Endothelial cell of umbilical vein (primary cell): ENCODE data around the gene MAP2K5. TPM values are rescaled to one million over a fixed set of nuclear protein-coding genes. Genes with fewer than 3 reads are reported as not detected.
A peak's percentile ranks its signal among the peaks of the same experiment; 100 is the strongest.

Experiments used
- BruUV-seq: library from RNA; stranded (reverse); fragments of 400-500 nt; replicated peaks from 2 replicates; lab custom pipeline; 2021; lab: Mats Ljungman, UMichigan
- CTCF ChIA-PET: fragments of 300-600, 350-600 bp; sonication (Branson Sonifier 250); formaldehyde crosslinking; loops from one replicate; lab custom pipeline; 2021; ENCODE audit warnings: antibody characterized with exemption, inconsistent platforms; lab: Charles Lee
- POLR2A ChIA-PET: fragments of 300-600, 350-600 bp; sonication (Branson Sonifier 250); formaldehyde crosslinking; loops from one replicate; lab custom pipeline; 2021; ENCODE audit warnings: antibody characterized with exemption, inconsistent platforms; lab: Charles Lee
- DNase-seq: peaks from one replicate; pipeline ENCODE4 v3.0.0-alpha.2; 2011; ENCODE audit warnings: low read depth, low spot score
- FAIRE-seq: peaks from 2 replicates; lab custom pipeline; 2011; peaks lifted over from hg19 to GRCh38; lab: Jason Lieb, UNC
- H2AFZ ChIP-seq: 2 replicates; pipeline ENCODE4 v1.6.0; 2012; ENCODE audit warnings: low read depth, low read length, control low read depth, inconsistent platforms
- H3K27ac ChIP-seq: 2 replicates; pipeline ENCODE4 v1.5.1; 2011; ENCODE audit warnings: low read depth, mild to moderate bottlenecking, control low read depth, low read length, moderate library complexity; ENCODE audit not compliant: insufficient read depth
- H3K27me3 ChIP-seq, 2 experiments: 2 replicates each; pipeline versions ENCODE4 v1.6.0 to v1.6.1; 2011; ENCODE audit warnings: low read length in 2 of 2, mixed read lengths in 1 of 2; ENCODE audit not compliant: control insufficient read depth in 2 of 2, insufficient read depth in 2 of 2
- H3K36me3 ChIP-seq, 2 experiments: 2 replicates in 1 of 2; 3 replicates in 1 of 2; pipeline ENCODE4 v1.5.1; 2011; ENCODE audit warnings: low read length in 2 of 2, mild to moderate bottlenecking in 1 of 2, moderate library complexity in 1 of 2; ENCODE audit not compliant: control insufficient read depth in 2 of 2, insufficient read depth in 2 of 2; ENCODE audit errors: extremely low read depth in 1 of 2
- H3K4me1 ChIP-seq: 3 replicates; pipeline ENCODE4 v1.5.1; 2011; ENCODE audit warnings: mild to moderate bottlenecking, low read length; ENCODE audit not compliant: control insufficient read depth, insufficient read depth; ENCODE audit errors: extremely low read depth
- H3K4me2 ChIP-seq: 2 replicates; pipeline ENCODE4 v1.6.1; 2011; ENCODE audit warnings: low read length, control low read depth, mixed read lengths; ENCODE audit not compliant: insufficient read depth
- H3K4me3 ChIP-seq, 3 experiments: fragments of 200-600 bp in 1 of 3; sonication (generic), shearing (Covaris generic) in 1 of 3; replicated peaks in 1 of 3; 2 replicates each; pipeline ENCODE4 v1.5.1; 2011 to 2016; ENCODE audit warnings: control low read depth in 3 of 3, low read length in 3 of 3, mild to moderate bottlenecking in 2 of 3, inconsistent platforms in 1 of 3, low read depth in 1 of 3, moderate library complexity in 1 of 3; ENCODE audit not compliant: insufficient read depth in 1 of 3
- H3K79me2 ChIP-seq: 2 replicates; pipeline ENCODE4 v1.6.0; 2012; ENCODE audit warnings: low read length, inconsistent platforms; ENCODE audit not compliant: control insufficient read depth, insufficient read depth
- H3K9ac ChIP-seq: replicated peaks from 2 replicates; pipeline ENCODE3; 2011; ENCODE audit warnings: low read length, control low read depth; ENCODE audit not compliant: insufficient read depth; ENCODE audit errors: extremely low read depth
- H3K9me1 ChIP-seq: replicated peaks from 3 replicates; pipeline ENCODE4 v1.6.0; 2011; ENCODE audit warnings: mild to moderate bottlenecking, low read length; ENCODE audit not compliant: control insufficient read depth, insufficient read depth; ENCODE audit errors: extremely low read depth
- H3K9me3 ChIP-seq: replicated peaks from 2 replicates; pipeline ENCODE4 v1.5.1; 2012; ENCODE audit warnings: low read length, inconsistent platforms; ENCODE audit not compliant: control insufficient read depth, insufficient read depth
- H4K20me1 ChIP-seq: replicated peaks from 2 replicates; pipeline ENCODE3; 2011; ENCODE audit warnings: mild to moderate bottlenecking, low read length; ENCODE audit not compliant: control insufficient read depth, insufficient read depth; ENCODE audit errors: extremely low read depth
- EZH2 ChIP-seq: IDR thresholded peaks from 2 replicates; pipeline ENCODE4 v1.6.1; 2012; ENCODE audit warnings: borderline replicate concordance, low read depth, mild to moderate bottlenecking, moderate library complexity, low read length, inconsistent platforms; ENCODE audit not compliant: severe bottlenecking
- FOS ChIP-seq: IDR thresholded peaks from 2 replicates; pipeline ENCODE4 v1.6.1; 2011; ENCODE audit warnings: mild to moderate bottlenecking, low read length, moderate library complexity, borderline replicate concordance; ENCODE audit not compliant: insufficient read depth
- GATA2 ChIP-seq: IDR thresholded peaks from 2 replicates; pipeline ENCODE4 v1.7.0; 2011; ENCODE audit warnings: low read depth, mild to moderate bottlenecking, moderate library complexity, mixed read lengths, low read length; ENCODE audit not compliant: insufficient read length, insufficient read depth
- JUN ChIP-seq: IDR thresholded peaks from 2 replicates; pipeline ENCODE4 v1.6.1; 2011; ENCODE audit warnings: borderline replicate concordance, low read depth; ENCODE audit not compliant: insufficient read length, insufficient read depth
- MAX ChIP-seq: IDR thresholded peaks from 2 replicates; pipeline ENCODE4 v1.6.1; 2011; ENCODE audit not compliant: insufficient read depth, insufficient read length
- MYC ChIP-seq: IDR thresholded peaks from one replicate; pipeline ENCODE4 v1.6.1; 2011; ENCODE audit warnings: mild to moderate bottlenecking, low read depth, low read length
- POLR2A ChIP-seq: IDR thresholded peaks from 2 replicates; pipeline ENCODE4 v1.6.1; 2012; ENCODE audit warnings: low read depth, mild to moderate bottlenecking, control low read depth, low read length
- POLR2AphosphoS5 ChIP-seq: IDR thresholded peaks from 2 replicates; pipeline ENCODE4 v1.6.1; 2012; ENCODE audit warnings: low read depth, mild to moderate bottlenecking, control low read depth, low read length, moderate library complexity; ENCODE audit not compliant: insufficient read depth
- dilution Hi-C: fragments of 300-500 bp; cut with MboI; formaldehyde crosslinking; loops from one replicate; pipeline ENCODE4 v1.15.0; 2019; ENCODE audit warnings: low sequenced_read_pairs; ENCODE audit not compliant: extremely low pct_ligation_motif_present
- intact Hi-C: fragments of 100-400 bp; cut with micrococcal nuclease; formaldehyde crosslinking; loops from one replicate; pipeline ENCODE4 v1.10.0; 2022
- polyA plus RNA-seq, 4 experiments: library from polyadenylated mRNA; depleted of rRNA in 3 of 4; stranded (reverse) in 3 of 4; unstranded in 1 of 4; fragments of >200 nt; gene quantifications; 2 replicates each; pipeline versions ENCODE4 v1.2.1 to v1.2.3, GENCODE V29; 2011 to 2012; ENCODE audit warnings: missing spikeins in 1 of 4
- total RNA-seq: library from RNA; stranded (reverse); gene quantifications from 2 replicates; pipeline ENCODE4 v1.2.3, GENCODE V29; 2021
- TF ChIP-seq, protein P1 (sequence below), 2 donors: IDR thresholded peaks; 1 replicate in 1 of 2; 2 replicates in 1 of 2; pipeline ENCODE4 v1.5.1; 2011; ENCODE audit warnings: low read length in 2 of 2, mild to moderate bottlenecking in 2 of 2, moderate library complexity in 2 of 2, control low read depth in 1 of 2, inconsistent platforms in 1 of 2, low read depth in 1 of 2; ENCODE audit not compliant: insufficient read depth in 1 of 2; ENCODE audit errors: extremely low read depth in 1 of 2

The MAP2K5 gene
- total and polyA plus RNA-seq, 2 donors (not counting 3 experiments of a cell fraction or from before 2014, with no cell fraction given) = 4.9 to 24.7 TPM

- Histone ChIP-seq H3K4me1 (no peaks in the 10 kb centered on the region), H2AFZ (no peak overlapping the region), H4K20me1 (no peaks in the 10 kb centered on the region), H3K4me3 (no peak overlapping the region), H3K9me1 (no peaks in the 10 kb centered on the region), H3K4me2 (no peak overlapping the region), H3K36me3 (no peaks in the 10 kb centered on the region), H3K27me3 (no peaks in the 10 kb centered on the region), H3K27ac (no peak overlapping the region), H3K79me2 (no peaks in the 10 kb centered on the region), H3K9ac (no peak overlapping the region), H3K9me3 (no peaks in the 10 kb centered on the region)
- no TSS peak for BruUV-seq
- FAIRE-seq = peak; percentile 43
- intact Hi-C loops = no loop called here
- ChIA-PET CTCF (interaction anchor here (0.7 to 1.4 kb wide), 4 partner anchors 8 to 47 kb away, joined by 3 to 4 read pairs (median 3); partner anchors contain the start of gene MAP2K5), POLR2A (no interaction called here)
- dilution Hi-C loops = no loop called here
- no peak for DNase-seq
- TF ChIP-seq MYC (no peak), POLR2AphosphoS5 (no peak), FOS (no peak)
Measured at GRCh38 chr15:67495585-67495984, 46.9 kb upstream of the MAP2K5 start.

GRCh38 chr15:67501177-67501835 is 41.2 kb upstream of the MAP2K5 start:
- H3K9me1 ChIP-seq = no peaks in the 10 kb centered on the region
- ChIA-PET POLR2A (no interaction called here), CTCF (interaction anchor here (0.6 to 2.6 kb wide), 18 partner anchors 9 to 552 kb away, joined by 3 to 23 read pairs (median 4); partner anchors contain the start of genes C15orf61 and MAP2K5)
- no peak for TF ChIP-seq POLR2A
- no peak for TF ChIP-seq JUN
- TF ChIP-seq MAX = no peak
- TF ChIP-seq, protein P1, sequence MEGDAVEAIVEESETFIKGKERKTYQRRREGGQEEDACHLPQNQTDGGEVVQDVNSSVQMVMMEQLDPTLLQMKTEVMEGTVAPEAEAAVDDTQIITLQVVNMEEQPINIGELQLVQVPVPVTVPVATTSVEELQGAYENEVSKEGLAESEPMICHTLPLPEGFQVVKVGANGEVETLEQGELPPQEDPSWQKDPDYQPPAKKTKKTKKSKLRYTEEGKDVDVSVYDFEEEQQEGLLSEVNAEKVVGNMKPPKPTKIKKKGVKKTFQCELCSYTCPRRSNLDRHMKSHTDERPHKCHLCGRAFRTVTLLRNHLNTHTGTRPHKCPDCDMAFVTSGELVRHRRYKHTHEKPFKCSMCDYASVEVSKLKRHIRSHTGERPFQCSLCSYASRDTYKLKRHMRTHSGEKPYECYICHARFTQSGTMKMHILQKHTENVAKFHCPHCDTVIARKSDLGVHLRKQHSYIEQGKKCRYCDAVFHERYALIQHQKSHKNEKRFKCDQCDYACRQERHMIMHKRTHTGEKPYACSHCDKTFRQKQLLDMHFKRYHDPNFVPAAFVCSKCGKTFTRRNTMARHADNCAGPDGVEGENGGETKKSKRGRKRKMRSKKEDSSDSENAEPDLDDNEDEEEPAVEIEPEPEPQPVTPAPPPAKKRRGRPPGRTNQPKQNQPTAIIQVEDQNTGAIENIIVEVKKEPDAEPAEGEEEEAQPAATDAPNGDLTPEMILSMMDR (IDR thresholded peaks at IDR 0.05; ENCODE audit: extremely low read depth in 1 of 2, insufficient read depth in 1 of 2, low read depth in 1 of 2, low read length in 2 of 2) = peak in 1 of 2 donors; percentile 3
- no peak for TF ChIP-seq EZH2
- TF ChIP-seq GATA2 = no peak
- no peak for TF ChIP-seq MYC
- H3K36me3 ChIP-seq = no peaks in the 10 kb centered on the region
- FAIRE-seq (no peak), DNase-seq (peak; percentile 48)
- intact Hi-C loops = loop anchor here (1.0 kb wide), 1 partner anchor 335 kb away; no protein-coding TSS in a partner anchor
- peak overlapping the region; percentile 79 for H2AFZ ChIP-seq
- H3K9ac ChIP-seq = no peak overlapping the region
- H3K27ac ChIP-seq = no peak overlapping the region
- H3K4me3 ChIP-seq = peak overlapping the region in 1 of 3 experiments; percentile 47
- H3K9me3 ChIP-seq = no peaks in the 10 kb centered on the region
- no peaks in the 10 kb centered on the region for H3K27me3 ChIP-seq
- no peaks in the 10 kb centered on the region for H3K79me2 ChIP-seq
- H4K20me1 ChIP-seq = no peaks in the 10 kb centered on the region
- dilution Hi-C loops = no loop called here
- H3K4me2 ChIP-seq = peak overlapping the region; percentile 45
- peaks cover 7% of the 10 kb centered on the region for H3K4me1 ChIP-seq
- no TSS peak for BruUV-seq
